Measurements from ENCODE around the gene CTTNBP2NL. TPM values are rescaled to one million over a fixed set of nuclear protein-coding genes. Genes with fewer than 3 reads are reported as not detected.

Gene CTTNBP2NL
- total RNA-seq = 13.2 and 17.8 TPM in 2 replicates

GRCh38 chr1:112395821-112396652 is at the start of gene CTTNBP2NL:
CTTNBP2NL (plus strand) TSS chr1:112396214; CDS start chr1:112416166, 19,952 bp downstream.

GRCh38 chr1:112508278-112509004 is 112.4 kb downstream of the CTTNBP2NL start, which contains the start of gene WNT2B:
WNT2B (plus strand) TSS chr1:112508965; CDS start chr1:112509263, 298 bp downstream.

Other genes with a start within 250 kb of the CTTNBP2NL start
- 1.5 and 3.4 TPM in 2 replicates for gene WNT2B, start 112.8 kb downstream of the CTTNBP2NL start, total RNA-seq
- gene ST7L, start 222.9 kb downstream of the CTTNBP2NL start, total RNA-seq = 21.1 and 21.7 TPM in 2 replicates
- 228 and 393 TPM in 2 replicates for gene CAPZA1, start 223.6 kb downstream of the CTTNBP2NL start, total RNA-seq